ENCODE results near the gene SPECC1.
A peak's percentile ranks its signal among the peaks of the same experiment; 100 is the strongest.
"Not testable (repeated sequence)": the region's sequence is repeated elsewhere in the genome, so short reads cannot be mapped to it uniquely, and the experiment has no call there.

The SPECC1 gene

GRCh38 chr17:20226814-20227482, 217.8 kb downstream of the SPECC1 start:
- peak; percentile 36 to 54 for DNase-seq (ENCODE audit: extremely low read depth in 1 of 2, low read depth in 1 of 2)

DNA sequence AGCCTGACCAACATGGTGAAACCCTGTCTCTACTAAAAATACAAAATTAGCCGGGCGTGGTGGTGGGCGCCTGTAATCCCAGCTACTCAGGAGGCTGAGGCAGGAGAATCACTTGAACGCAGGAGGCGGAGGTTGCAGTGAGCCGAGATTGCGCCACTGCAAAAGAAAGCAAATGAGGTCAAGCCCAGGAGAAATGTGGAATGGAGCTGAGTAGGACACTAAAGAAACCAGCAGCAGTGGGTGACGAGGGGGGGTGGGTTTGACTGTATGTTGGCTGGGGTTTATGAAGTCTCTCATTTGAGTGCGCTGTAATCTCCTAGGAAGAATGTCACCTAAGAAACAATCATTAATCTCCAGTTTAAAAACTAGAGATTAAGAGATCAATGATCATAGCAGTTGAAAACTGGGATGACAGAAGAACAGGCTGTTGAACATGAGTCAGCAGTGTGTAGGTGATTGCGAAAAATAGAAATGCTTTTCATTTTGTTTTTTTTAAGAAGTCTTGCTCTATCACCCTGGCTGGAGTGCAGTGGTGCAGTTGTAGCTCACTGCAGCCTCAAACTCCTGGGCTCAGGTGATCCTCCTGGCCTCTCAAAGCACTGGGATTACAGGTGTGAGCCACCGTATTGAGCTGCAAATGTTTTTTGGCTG, 218.7 kb downstream of the SPECC1 start:
- DNase-seq (ENCODE audit: extremely low read depth in 1 of 2, low read depth in 1 of 2): not testable (repeated sequence)

- no peak for DNase-seq (ENCODE audit: extremely low read depth in 1 of 2, low read depth in 1 of 2)
Observed at GRCh38 chr17:20228410-20228809, 219.3 kb downstream of the SPECC1 start.

- DNase-seq (ENCODE audit: extremely low read depth in 1 of 2, low read depth in 1 of 2): no peak
Observed at GRCh38 chr17:20228860-20229259, 219.7 kb downstream of the SPECC1 start.

GRCh38 chr17:20230924-20231323, 221.8 kb downstream of the SPECC1 start:
- no peak for DNase-seq (ENCODE audit: extremely low read depth in 1 of 2, low read depth in 1 of 2)

DNA sequence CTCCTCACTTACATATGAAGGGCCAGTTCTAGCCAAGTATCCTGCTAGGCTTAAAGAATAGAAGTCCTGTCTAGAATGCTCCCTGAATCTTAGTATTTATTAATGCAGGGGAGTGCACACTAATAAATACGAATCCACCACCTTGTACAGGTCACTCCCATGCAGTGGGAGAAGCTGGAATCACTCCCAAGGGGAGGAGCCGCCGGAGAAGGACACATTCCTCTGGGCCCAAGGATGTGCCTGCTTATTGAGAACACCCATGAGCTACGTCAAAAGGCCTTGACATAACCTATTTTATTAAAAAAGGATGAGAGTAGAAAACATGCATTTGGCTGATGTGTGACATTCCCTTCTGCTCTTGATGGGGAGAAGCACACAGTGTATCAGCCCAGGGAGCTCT, 223.5 kb downstream of the SPECC1 start:
- DNase-seq (ENCODE audit: extremely low read depth in 1 of 2, low read depth in 1 of 2): no peak

DNA sequence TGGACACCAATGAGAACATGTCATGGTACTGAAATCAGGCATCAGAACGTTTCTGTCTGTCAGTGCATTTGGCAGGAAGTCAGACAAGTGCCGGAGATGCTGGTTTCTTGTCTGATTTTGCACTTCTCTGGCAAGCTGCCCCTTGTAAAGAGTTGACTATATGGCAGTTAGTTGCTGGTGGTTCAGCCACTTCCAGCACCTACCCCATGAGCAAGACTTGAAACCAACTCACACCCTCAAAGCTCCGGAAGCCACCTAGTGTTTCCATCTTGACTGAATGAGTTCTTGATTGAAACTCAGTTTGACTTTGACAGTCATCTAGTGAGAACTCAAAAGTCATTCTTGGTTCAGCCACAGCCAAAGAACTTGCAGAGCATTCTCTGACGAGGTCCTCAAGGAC, 225.1 kb downstream of the SPECC1 start:
- peak; percentile 17 to 65 for DNase-seq (ENCODE audit: extremely low read depth in 1 of 2, low read depth in 1 of 2)

DNA sequence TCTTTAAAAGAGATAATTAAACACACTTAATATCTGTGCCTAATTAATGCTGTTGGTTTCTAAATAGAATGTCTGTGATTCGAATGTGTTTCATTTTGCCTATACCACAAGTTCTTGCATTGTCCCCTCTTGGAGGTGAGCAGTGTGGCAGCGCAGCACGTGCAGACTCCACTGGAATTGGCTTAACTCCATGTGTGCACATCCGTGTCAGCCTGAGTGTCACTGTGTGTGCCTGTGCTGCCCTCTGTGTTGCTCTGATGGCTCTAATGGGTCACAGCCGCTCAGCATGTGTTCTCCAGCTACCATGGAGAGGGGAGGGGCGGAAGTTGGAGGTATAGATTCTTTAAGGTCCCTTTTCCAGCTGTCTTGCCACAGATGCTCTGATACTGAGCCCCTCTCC, 226.6 kb downstream of the SPECC1 start:
- DNase-seq (ENCODE audit: extremely low read depth in 1 of 2, low read depth in 1 of 2): no peak

DNA sequence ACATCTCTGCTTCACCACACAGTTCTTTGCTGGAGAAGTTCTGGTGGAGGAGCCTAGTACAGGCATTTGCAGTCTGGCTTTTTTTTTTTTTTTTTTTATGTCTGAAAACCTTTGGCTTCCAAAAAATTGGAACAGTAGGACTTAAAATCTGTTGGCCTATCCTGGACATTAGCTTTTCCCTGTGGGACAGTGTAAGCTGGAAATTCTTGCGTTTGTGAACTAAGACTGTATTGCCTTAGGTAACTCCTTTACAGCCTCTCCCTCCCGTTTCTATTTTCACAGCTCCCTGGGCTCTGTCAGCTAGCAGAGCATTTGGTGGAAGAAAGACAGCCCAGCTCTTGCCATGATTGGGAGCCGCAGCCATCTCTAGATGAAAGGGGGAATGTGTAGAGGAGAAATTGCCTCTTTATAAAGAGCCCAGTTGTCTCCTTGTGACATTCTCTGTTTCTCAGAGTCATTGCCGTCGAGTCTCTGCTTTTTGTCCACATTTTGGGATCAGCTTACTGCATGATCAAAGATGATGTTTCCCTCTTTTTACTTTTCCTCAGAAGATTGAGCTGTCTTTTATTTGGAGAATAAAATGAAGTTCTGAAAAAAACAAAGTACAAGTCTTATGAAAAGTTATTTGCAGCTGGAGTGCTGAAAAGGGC, 227.5 kb downstream of the SPECC1 start:
- DNase-seq (ENCODE audit: extremely low read depth in 1 of 2, low read depth in 1 of 2): no peak

DNA sequence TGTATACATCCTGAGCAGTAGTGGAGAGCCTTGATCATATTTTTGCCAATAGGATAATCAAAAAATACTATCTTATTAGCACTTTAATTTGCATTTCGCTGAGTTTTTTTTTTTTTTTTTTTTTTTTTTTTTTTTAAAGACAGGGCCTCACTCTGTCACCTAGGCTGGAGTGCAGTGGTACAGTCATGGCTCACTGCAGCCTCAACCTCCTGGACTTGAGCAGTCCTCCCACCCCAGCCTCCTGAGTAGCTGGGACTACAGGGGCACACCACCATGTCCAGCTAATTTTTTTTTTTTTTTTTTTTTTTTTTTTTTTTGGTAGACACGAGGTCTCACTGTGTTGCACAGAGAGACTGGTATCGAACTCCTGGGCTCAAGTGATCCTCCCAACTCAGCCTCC, 230.6 kb downstream of the SPECC1 start:
- not testable (repeated sequence) for DNase-seq (ENCODE audit: extremely low read depth in 1 of 2, low read depth in 1 of 2)

GRCh38 chr17:20241855-20242254, 232.7 kb downstream of the SPECC1 start:
- no peak for DNase-seq (ENCODE audit: extremely low read depth in 1 of 2, low read depth in 1 of 2)

- DNase-seq (ENCODE audit: extremely low read depth in 1 of 2, low read depth in 1 of 2): no peak
Observed at GRCh38 chr17:20242271-20242670, 233.1 kb downstream of the SPECC1 start.

DNA sequence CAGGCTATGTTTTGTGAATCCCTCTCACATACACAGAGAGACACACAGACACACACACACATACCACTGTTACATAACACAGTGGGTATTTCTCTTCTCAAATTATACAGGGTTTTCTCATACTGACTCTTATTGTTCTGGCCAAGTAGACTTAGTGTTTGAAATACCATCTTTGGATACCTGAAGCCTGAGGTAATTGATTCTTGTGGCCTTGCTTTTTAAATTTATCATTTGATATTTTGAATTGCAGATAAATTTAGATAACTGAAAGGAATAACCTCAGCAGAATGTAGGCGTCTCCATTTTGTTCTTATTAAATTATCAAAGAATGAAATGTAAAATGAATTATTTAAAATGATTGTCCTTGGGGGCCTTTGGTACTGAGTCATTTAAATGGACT, 234.4 kb downstream of the SPECC1 start:
- DNase-seq (ENCODE audit: extremely low read depth in 1 of 2, low read depth in 1 of 2): no peak

- DNase-seq (ENCODE audit: extremely low read depth in 1 of 2, low read depth in 1 of 2): no peak
Observed at GRCh38 chr17:20244671-20245070, 235.5 kb downstream of the SPECC1 start.

GRCh38 chr17:20246692-20247091, 237.5 kb downstream of the SPECC1 start:
- no peak for DNase-seq (ENCODE audit: extremely low read depth in 1 of 2, low read depth in 1 of 2)

GRCh38 chr17:20253323-20253722, 244.2 kb downstream of the SPECC1 start:
- no peak for DNase-seq (ENCODE audit: extremely low read depth in 1 of 2, low read depth in 1 of 2)

DNA sequence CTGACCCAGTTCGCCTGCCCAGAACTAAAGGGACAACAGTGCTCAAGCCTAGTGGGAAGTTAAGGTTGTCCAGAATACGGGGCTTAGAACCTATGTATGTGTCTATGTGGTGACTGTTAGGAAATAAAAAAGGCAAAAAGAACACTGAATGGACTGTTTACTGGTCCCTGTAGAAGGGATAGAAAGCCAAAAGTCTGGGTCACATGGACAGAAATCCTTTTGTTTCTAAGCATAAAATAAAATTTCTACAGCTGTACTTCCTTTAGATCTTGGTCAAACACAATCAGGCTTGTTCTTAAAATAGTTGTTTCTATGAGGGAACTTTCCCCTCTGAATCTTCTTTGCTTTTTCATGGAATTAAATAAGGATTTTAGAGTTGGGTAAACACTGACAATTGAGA, 245.4 kb downstream of the SPECC1 start:
- no peak for DNase-seq (ENCODE audit: extremely low read depth in 1 of 2, low read depth in 1 of 2)

GRCh38 chr17:20256144-20256543, 247.0 kb downstream of the SPECC1 start:
- DNase-seq (ENCODE audit: extremely low read depth in 1 of 2, low read depth in 1 of 2): no peak

- DNase-seq (ENCODE audit: extremely low read depth in 1 of 2, low read depth in 1 of 2): no peak
Observed at GRCh38 chr17:20257008-20257407, 247.8 kb downstream of the SPECC1 start.

GRCh38 chr17:20257798-20258197, 248.6 kb downstream of the SPECC1 start:
- DNase-seq (ENCODE audit: extremely low read depth in 1 of 2, low read depth in 1 of 2): no peak

DNA sequence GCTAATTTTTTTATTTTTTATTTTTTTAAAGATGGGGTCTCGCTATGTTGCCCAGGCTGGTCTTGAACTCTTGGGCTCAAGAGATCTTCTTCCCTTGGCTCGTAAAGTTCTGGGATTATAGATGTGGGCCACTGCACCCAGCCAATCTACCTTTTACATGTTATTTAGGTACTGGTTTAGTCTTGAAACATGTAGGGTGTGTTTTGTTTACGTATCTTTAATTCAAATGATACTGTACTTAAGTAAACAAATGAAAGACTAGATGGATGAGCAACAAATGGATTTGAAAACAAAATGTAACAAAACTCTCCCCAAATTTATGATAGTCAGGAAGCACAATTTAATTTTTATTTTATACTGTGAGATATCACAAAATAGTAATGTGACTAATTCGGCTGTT, 250.5 kb downstream of the SPECC1 start:
- no peak for DNase-seq (ENCODE audit: extremely low read depth in 1 of 2, low read depth in 1 of 2)

DNA sequence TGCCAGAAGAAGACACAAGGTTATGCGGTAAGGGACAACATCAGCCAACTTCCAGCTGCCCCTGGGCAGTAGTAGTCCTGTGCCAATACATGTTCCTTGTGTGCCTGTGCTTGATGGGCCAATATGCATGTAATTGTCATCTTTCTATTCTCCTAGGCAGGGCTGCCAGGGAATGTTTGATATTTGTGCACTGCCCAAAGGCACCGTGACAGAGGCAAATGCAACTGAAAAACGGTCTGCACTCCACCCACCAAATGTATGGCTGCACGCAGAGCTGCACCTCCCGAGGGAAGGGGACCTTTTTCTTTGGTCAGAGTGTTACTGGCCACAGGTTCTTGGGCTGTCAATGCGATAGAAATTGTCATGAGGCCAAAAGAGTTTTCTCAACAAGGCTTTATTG, 251.1 kb downstream of the SPECC1 start:
- DNase-seq (ENCODE audit: extremely low read depth in 1 of 2, low read depth in 1 of 2): no peak

All from stimulated activated CD8-positive, alpha-beta memory T cell treated with anti-CD3 and anti-CD28 coated beads, Interleukin-7, amount 100 ng/mL, for 48 hours (primary cell).